A549 treated with dexamethasone at 1 μM for 4 hours (cell line): ENCODE data around the gene ZC2HC1B. TPM values are rescaled to one million over a fixed set of nuclear protein-coding genes. Genes with fewer than 3 reads are reported as not detected.

ENCODE experiments used
- total RNA-seq: library from RNA; stranded (reverse); fragments of 200-300 nt; extraction: Qiagen RNA extraction; gene quantifications from 5 replicates; pipeline ENCODE4 v1.2.3, GENCODE V29; 2022

Gene ZC2HC1B
- not detected in 5 replicates for total RNA-seq

GRCh38 chr6:143864234-143864633 is at the start of gene ZC2HC1B:
TSS of gene ZC2HC1B (plus strand) at chr6:143864474. CDS start at chr6:143864540, 66 bp downstream.

GRCh38 chr6:143842902-143843676 is 21.2 kb upstream of the ZC2HC1B start, which contains the start of gene LTV1:
TSS of gene LTV1 (plus strand) at chr6:143843338. CDS start at chr6:143843478, 140 bp downstream.

Other genes with a start within 250 kb of the ZC2HC1B start
- 3.4 to 7.8 TPM (median 5.5 TPM) in 5 replicates for gene PHACTR2, start 186.5 kb upstream of the ZC2HC1B start, total RNA-seq
- gene LTV1, start 21.1 kb upstream of the ZC2HC1B start, total RNA-seq = 36.4 to 40.8 TPM (median 36.8 TPM) in 5 replicates
- gene PLAGL1, start 143.8 kb downstream of the ZC2HC1B start, total RNA-seq = 5.1 to 8.6 TPM (median 7.4 TPM) in 5 replicates
- gene SF3B5, start 231.1 kb downstream of the ZC2HC1B start, total RNA-seq = 188 to 207 TPM (median 198 TPM) in 5 replicates